ENCODE measurements around the gene CTPS2. TPM values are rescaled to one million over a fixed set of nuclear protein-coding genes. Genes with fewer than 3 reads are reported as not detected.

CTPS2 gene
- total and polyA plus RNA-seq, 2 experiments from 2014 or later, result 10.4 to 35.5 TPM

- Histone ChIP-seq H3K9me2 (ENCODE audit: insufficient read depth) (no peaks in the 10 kb centered on the region), H3K27ac (ENCODE audit: low read depth) (peak overlapping the region; percentile 90), H2AFZ (no peak overlapping the region), H3K36me3 (ENCODE audit: insufficient read depth) (no peaks in the 10 kb centered on the region), H3K4me3 (0 out of 2 replicates have a peak overlapping the region, but pooled peaks have one; percentile 20), H4K20me1 (replicated peaks; ENCODE audit: insufficient read depth) (no peaks in the 10 kb centered on the region), H3K27me3 (ENCODE audit: insufficient read depth) (no peaks in the 10 kb centered on the region), H3F3A (replicated peaks; ENCODE audit: low read depth) (no peaks in the 10 kb centered on the region), H3K4me2 (peak overlapping the region; percentile 61), H3K4me1 (ENCODE audit: insufficient read depth) (peaks cover 13% of the 10 kb centered on the region), H3K79me2 (replicated peaks; ENCODE audit: insufficient read depth) (no peaks in the 10 kb centered on the region)
- no peak overlapping the region for H3K4me3 Mint-ChIP-seq
- H3K4me1 Mint-ChIP-seq, result peaks cover 20% of the 10 kb centered on the region
- no peaks in the 10 kb centered on the region; the same call in 2 of the 3 replicates for H3K9me3 Mint-ChIP-seq
- peaks cover 11% of the 10 kb centered on the region for H3K27me3 Mint-ChIP-seq (ENCODE audit: insufficient read depth, low read depth, poor library complexity)
- TF ChIP-seq ETS1 (IDR thresholded peaks at IDR 0.05) (no peak), NANOG (IDR thresholded peaks at IDR 0.05; ENCODE audit: borderline replicate concordance) (no peak), REST (IDR thresholded peaks at IDR 0.05; ENCODE audit: unreplicated experiment) (no peak), ZNF114 (CRISPR knock-in tag; IDR thresholded peaks at IDR 0.05) (no peak), ZNF331 (CRISPR knock-in tag; IDR thresholded peaks at IDR 0.05; ENCODE audit: low read depth) (no peak), STAT1 (IDR thresholded peaks at IDR 0.05; ENCODE audit: unreplicated experiment) (no peak), ZNF462 (CRISPR knock-in tag; IDR thresholded peaks at IDR 0.05) (no peak), CTCF (conservative IDR thresholded peaks at IDR 0.05; ENCODE audit: low read depth in 2 of 2) (no peak), JUNB (IDR thresholded peaks at IDR 0.05; ENCODE audit: unreplicated experiment) (no peak)
- DNase-seq (ENCODE audit: low spot score), result no peak
- peaks cover 23% of the 10 kb centered on the region for H3K36me3 Mint-ChIP-seq (ENCODE audit: low read depth)
- no peak overlapping the region for H3K27ac Mint-ChIP-seq
- ATAC-seq, result 0 out of 3 replicates have a peak, but pooled peaks have one; percentile 11
Measured at GRCh38 chrX:16629909-16630308, 82.6 kb downstream of the CTPS2 start.
